ENCODE results near the gene HMGCS2.
A peak's percentile ranks its signal among the peaks of the same experiment; 100 is the strongest.

The HMGCS2 gene

DNA sequence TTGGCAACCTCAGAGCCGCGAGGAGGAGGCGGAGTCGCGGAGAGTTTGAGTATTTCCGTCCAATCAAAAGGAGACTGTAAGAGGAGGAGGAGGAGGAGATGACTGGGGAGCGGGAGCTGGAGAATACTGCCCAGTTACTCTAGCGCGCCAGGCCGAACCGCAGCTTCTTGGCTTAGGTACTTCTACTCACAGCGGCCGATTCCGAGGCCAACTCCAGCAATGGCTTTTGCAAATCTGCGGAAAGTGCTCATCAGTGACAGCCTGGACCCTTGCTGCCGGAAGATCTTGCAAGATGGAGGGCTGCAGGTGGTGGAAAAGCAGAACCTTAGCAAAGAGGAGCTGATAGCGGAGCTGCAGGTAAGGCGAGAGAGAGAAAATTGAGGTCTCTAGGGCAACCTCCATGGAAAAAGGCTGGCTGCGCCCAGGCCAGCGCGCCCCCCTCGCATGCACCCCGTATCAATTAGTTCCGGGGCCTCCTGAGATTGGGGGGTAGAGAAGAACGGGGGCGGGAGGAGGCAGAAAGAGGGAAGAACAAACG is 56.8 kb downstream of the HMGCS2 start, which contains the start of gene PHGDH (continued):
- TF ChIP-seq ZNF2 (tag by site-specific recombination; IDR thresholded peaks at IDR 0.05) (peak; percentile 16; the same call in 1 of the 2 replicates), ZNF404 (tag by site-specific recombination; IDR thresholded peaks at IDR 0.05) (no peak), ZNF768 (tag by site-specific recombination; IDR thresholded peaks at IDR 0.05) (no peak), ZFP3 (tag by site-specific recombination; IDR thresholded peaks at IDR 0.05; ENCODE audit: low read depth) (no peak), ZNF561 (tag by site-specific recombination; IDR thresholded peaks at IDR 0.05; ENCODE audit: borderline replicate concordance) (no peak; the same call in 1 of the 2 replicates), ZNF610 (tag by site-specific recombination; IDR thresholded peaks at IDR 0.05; ENCODE audit: borderline replicate concordance) (no peak), ZNF600 (tag by site-specific recombination; IDR thresholded peaks at IDR 0.05) (no peak), ZNF174 (tag by site-specific recombination; IDR thresholded peaks at IDR 0.05) (no peak), ZNF292 (tag by site-specific recombination; IDR thresholded peaks at IDR 0.05; ENCODE audit: borderline replicate concordance, low read depth) (no peak), ZNF558 (tag by site-specific recombination; IDR thresholded peaks at IDR 0.05) (no peak; the same call in 1 of the 2 replicates), ZNF302 (tag by site-specific recombination; IDR thresholded peaks at IDR 0.05; ENCODE audit: low read depth) (no peak), ZNF549 (tag by site-specific recombination; IDR thresholded peaks at IDR 0.05) (0 out of 2 replicates have a peak, but pooled peaks have one; percentile 75), ZNF214 (tag by site-specific recombination; IDR thresholded peaks at IDR 0.05; ENCODE audit: borderline replicate concordance) (no peak), ZNF843 (tag by site-specific recombination; IDR thresholded peaks at IDR 0.05) (no peak), RBAK (tag by site-specific recombination; IDR thresholded peaks at IDR 0.05) (no peak), ZNF16 (tag by site-specific recombination; IDR thresholded peaks at IDR 0.05; ENCODE audit: low read depth) (no peak), ZNF837 (tag by site-specific recombination; IDR thresholded peaks at IDR 0.05) (no peak), ZNF211 (tag by site-specific recombination; IDR thresholded peaks at IDR 0.05; ENCODE audit: low read depth) (no peak), HOXA7 (CRISPR knock-in tag; IDR thresholded peaks at IDR 0.05; ENCODE audit: borderline replicate concordance) (no peak), ZNF146 (tag by site-specific recombination; IDR thresholded peaks at IDR 0.05) (no peak), ZNF423 (tag by site-specific recombination; IDR thresholded peaks at IDR 0.05) (no peak), ZNF555 (tag by site-specific recombination; conservative IDR thresholded peaks at IDR 0.05) (no peak), ZNF433 (tag by site-specific recombination; IDR thresholded peaks at IDR 0.05; ENCODE audit: low read depth) (no peak), ZNF184 (tag by site-specific recombination; IDR thresholded peaks at IDR 0.05) (0 out of 2 replicates have a peak, but pooled peaks have one; percentile 8), ZNF114 (tag by site-specific recombination; IDR thresholded peaks at IDR 0.05) (no peak), ZNF138 (tag by site-specific recombination; IDR thresholded peaks at IDR 0.05; ENCODE audit: borderline replicate concordance) (no peak), ZEB2 (tag by site-specific recombination; IDR thresholded peaks at IDR 0.05) (no peak)
- TF ChIP-seq, protein P1, sequence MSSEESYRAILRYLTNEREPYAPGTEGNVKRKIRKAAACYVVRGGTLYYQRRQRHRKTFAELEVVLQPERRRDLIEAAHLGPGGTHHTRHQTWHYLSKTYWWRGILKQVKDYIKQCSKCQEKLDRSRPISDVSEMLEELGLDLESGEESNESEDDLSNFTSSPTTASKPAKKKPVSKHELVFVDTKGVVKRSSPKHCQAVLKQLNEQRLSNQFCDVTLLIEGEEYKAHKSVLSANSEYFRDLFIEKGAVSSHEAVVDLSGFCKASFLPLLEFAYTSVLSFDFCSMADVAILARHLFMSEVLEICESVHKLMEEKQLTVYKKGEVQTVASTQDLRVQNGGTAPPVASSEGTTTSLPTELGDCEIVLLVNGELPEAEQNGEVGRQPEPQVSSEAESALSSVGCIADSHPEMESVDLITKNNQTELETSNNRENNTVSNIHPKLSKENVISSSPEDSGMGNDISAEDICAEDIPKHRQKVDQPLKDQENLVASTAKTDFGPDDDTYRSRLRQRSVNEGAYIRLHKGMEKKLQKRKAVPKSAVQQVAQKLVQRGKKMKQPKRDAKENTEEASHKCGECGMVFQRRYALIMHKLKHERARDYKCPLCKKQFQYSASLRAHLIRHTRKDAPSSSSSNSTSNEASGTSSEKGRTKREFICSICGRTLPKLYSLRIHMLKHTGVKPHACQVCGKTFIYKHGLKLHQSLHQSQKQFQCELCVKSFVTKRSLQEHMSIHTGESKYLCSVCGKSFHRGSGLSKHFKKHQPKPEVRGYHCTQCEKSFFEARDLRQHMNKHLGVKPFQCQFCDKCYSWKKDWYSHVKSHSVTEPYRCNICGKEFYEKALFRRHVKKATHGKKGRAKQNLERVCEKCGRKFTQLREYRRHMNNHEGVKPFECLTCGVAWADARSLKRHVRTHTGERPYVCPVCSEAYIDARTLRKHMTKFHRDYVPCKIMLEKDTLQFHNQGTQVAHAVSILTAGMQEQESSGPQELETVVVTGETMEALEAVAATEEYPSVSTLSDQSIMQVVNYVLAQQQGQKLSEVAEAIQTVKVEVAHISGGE (tag by site-specific recombination; conservative IDR thresholded peaks at IDR 0.05; ENCODE audit: low read depth), result peak; percentile 17; the same call in 1 of the 2 replicates
- TF ChIP-seq, protein P2, sequence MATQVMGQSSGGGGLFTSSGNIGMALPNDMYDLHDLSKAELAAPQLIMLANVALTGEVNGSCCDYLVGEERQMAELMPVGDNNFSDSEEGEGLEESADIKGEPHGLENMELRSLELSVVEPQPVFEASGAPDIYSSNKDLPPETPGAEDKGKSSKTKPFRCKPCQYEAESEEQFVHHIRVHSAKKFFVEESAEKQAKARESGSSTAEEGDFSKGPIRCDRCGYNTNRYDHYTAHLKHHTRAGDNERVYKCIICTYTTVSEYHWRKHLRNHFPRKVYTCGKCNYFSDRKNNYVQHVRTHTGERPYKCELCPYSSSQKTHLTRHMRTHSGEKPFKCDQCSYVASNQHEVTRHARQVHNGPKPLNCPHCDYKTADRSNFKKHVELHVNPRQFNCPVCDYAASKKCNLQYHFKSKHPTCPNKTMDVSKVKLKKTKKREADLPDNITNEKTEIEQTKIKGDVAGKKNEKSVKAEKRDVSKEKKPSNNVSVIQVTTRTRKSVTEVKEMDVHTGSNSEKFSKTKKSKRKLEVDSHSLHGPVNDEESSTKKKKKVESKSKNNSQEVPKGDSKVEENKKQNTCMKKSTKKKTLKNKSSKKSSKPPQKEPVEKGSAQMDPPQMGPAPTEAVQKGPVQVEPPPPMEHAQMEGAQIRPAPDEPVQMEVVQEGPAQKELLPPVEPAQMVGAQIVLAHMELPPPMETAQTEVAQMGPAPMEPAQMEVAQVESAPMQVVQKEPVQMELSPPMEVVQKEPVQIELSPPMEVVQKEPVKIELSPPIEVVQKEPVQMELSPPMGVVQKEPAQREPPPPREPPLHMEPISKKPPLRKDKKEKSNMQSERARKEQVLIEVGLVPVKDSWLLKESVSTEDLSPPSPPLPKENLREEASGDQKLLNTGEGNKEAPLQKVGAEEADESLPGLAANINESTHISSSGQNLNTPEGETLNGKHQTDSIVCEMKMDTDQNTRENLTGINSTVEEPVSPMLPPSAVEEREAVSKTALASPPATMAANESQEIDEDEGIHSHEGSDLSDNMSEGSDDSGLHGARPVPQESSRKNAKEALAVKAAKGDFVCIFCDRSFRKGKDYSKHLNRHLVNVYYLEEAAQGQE (tag by site-specific recombination; IDR thresholded peaks at IDR 0.05), result 0 out of 2 replicates have a peak, but pooled peaks have one; percentile 23
- TF ChIP-seq, protein P3, sequence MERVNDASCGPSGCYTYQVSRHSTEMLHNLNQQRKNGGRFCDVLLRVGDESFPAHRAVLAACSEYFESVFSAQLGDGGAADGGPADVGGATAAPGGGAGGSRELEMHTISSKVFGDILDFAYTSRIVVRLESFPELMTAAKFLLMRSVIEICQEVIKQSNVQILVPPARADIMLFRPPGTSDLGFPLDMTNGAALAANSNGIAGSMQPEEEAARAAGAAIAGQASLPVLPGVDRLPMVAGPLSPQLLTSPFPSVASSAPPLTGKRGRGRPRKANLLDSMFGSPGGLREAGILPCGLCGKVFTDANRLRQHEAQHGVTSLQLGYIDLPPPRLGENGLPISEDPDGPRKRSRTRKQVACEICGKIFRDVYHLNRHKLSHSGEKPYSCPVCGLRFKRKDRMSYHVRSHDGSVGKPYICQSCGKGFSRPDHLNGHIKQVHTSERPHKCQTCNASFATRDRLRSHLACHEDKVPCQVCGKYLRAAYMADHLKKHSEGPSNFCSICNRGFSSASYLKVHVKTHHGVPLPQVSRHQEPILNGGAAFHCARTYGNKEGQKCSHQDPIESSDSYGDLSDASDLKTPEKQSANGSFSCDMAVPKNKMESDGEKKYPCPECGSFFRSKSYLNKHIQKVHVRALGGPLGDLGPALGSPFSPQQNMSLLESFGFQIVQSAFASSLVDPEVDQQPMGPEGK (tag by site-specific recombination; IDR thresholded peaks at IDR 0.05), result peak; percentile 13; the same call in 1 of the 2 replicates
